GM19467 (cell line): ENCODE data around the gene GSTO2.

Experiments
- ATAC-seq: cut with Tn5 transposase; IDR thresholded peaks from one replicate; pipeline ENCODE4 v1.9.1; 2021; ENCODE audit warnings: mild to moderate bottlenecking, moderate library complexity; ENCODE audit not compliant: unreplicated experiment

The GSTO2 gene

GRCh38 chr10:104324221-104324686 lies 55.3 kb downstream of the GSTO2 start:
- ATAC-seq: no peak

GRCh38 chr10:104324931-104325330 lies 55.9 kb downstream of the GSTO2 start:
- no peak for ATAC-seq

GRCh38 chr10:104325436-104326435 lies 56.8 kb downstream of the GSTO2 start:
- ATAC-seq: no peak

- ATAC-seq: no peak
These were observed 58.1 kb downstream of the GSTO2 start for GRCh38 chr10:104326991-104327610.

GRCh38 chr10:104327745-104328645 lies 59.0 kb downstream of the GSTO2 start:
- no peak for ATAC-seq

GRCh38 chr10:104328646-104328895 lies 59.6 kb downstream of the GSTO2 start:
- no peak for ATAC-seq

GRCh38 chr10:104328896-104329710 lies 60.1 kb downstream of the GSTO2 start:
- ATAC-seq: no peak

GRCh38 chr10:104329735-104330134 lies 60.8 kb downstream of the GSTO2 start:
- ATAC-seq: no peak

GRCh38 chr10:104330168-104331110 lies 61.5 kb downstream of the GSTO2 start:
- no peak for ATAC-seq

- ATAC-seq: no peak
These were observed 62.3 kb downstream of the GSTO2 start for GRCh38 chr10:104331208-104331838.

GRCh38 chr10:104332243-104333031 lies 63.5 kb downstream of the GSTO2 start:
- ATAC-seq: no peak

- no peak for ATAC-seq
These were observed 64.2 kb downstream of the GSTO2 start for GRCh38 chr10:104333032-104333727.

GRCh38 chr10:104333728-104334373 lies 64.9 kb downstream of the GSTO2 start:
- no peak for ATAC-seq

GRCh38 chr10:104334561-104334960 lies 65.6 kb downstream of the GSTO2 start:
- no peak for ATAC-seq

- ATAC-seq: no peak
These were observed 66.1 kb downstream of the GSTO2 start for GRCh38 chr10:104334965-104335650.

- ATAC-seq: no peak
These were observed 68.0 kb downstream of the GSTO2 start for GRCh38 chr10:104336821-104337467.
